HG03575 (cell line): ENCODE results near the gene MARCKSL1.
"Not testable (repeated sequence)": the region's sequence is repeated elsewhere in the genome, so short reads cannot be mapped to it uniquely, and the experiment has no call there.

Source experiments
- ATAC-seq: cut with Tn5 transposase; IDR thresholded peaks from one replicate; pipeline ENCODE4 v1.9.1; 2021; ENCODE audit not compliant: unreplicated experiment, insufficient number of reproducible peaks, low FRiP score; ENCODE audit errors: extremely low read depth

MARCKSL1 gene

GRCh38 chr1:32303358-32303757, 32.7 kb downstream of the MARCKSL1 start:
- ATAC-seq, result no peak

GRCh38 chr1:32299327-32299726, 36.7 kb downstream of the MARCKSL1 start:
- no peak for ATAC-seq

DNA sequence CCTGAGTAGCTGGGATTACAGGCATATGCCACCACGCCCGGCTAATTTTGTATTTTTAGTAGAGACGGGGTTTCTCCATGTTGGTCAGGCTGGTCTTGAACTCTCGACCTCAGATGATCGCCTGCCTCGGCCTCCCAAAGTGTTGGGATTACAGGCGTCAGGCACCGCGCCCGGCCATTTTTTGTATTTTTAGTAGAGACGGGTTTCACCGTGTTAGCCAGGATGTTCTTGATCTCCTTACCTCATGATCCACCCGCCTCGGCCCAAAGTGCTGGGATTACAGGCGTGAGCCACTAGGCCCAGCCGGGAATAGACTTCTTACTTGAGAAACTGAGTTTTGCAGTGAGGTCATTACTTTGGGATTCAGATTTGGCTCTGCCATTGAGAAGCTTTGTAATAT, 37.8 kb downstream of the MARCKSL1 start:
- ATAC-seq, result not testable (repeated sequence)

DNA sequence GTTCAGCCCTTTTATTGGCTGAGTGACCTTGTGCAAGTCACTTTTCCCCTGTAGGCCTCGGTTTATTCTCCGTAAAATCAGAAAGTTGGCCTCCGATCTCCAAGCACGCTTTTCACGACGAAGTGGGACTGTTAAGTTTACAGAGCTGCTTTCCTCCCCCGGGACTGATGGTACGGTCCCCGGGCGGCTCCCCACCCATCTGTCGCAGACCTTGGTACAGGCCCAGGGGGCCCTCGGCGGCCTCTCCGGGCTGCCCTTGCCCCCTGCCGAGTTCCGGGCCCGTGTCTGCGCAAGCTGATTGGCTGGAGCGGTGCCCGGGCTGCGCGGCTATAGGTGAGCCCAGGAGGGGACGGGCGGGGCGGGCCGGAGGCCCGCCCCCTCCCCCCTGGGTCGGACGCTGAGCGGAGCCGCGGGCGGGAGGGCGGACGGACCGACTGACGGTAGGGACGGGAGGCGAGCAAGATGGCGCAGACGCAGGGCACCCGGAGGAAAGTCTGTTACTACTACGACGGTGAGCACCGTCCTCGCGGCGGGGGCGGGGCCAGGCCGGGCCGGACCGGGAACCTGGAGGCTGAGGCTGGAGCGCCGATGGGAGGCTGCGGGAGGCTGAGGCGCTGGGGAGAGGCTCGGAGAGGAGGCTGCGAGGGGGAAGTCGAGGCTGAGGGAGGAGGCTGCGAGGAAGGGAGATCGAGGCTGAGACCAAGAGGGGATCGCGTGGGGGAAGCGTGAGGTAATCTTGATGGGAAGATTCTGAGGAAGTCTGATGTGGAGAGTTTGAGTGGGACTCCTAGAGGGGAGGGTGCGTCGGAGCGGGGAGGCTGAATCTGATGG, 44.1 kb downstream of the MARCKSL1 start, which contains the start of gene HDAC1:
Gene HDAC1 (plus strand): TSS at position 376 of the 831 bp plus-strand sequence. CDS start 87 bp downstream, at position 463.
- ATAC-seq, result no peak

GRCh38 chr1:32291145-32291707, 44.8 kb downstream of the MARCKSL1 start:
- no peak for ATAC-seq

- ATAC-seq, result no peak
Measured at GRCh38 chr1:32289256-32289655, 46.8 kb downstream of the MARCKSL1 start.

GRCh38 chr1:32286763-32287162, 49.3 kb downstream of the MARCKSL1 start:
- ATAC-seq, result no peak

DNA sequence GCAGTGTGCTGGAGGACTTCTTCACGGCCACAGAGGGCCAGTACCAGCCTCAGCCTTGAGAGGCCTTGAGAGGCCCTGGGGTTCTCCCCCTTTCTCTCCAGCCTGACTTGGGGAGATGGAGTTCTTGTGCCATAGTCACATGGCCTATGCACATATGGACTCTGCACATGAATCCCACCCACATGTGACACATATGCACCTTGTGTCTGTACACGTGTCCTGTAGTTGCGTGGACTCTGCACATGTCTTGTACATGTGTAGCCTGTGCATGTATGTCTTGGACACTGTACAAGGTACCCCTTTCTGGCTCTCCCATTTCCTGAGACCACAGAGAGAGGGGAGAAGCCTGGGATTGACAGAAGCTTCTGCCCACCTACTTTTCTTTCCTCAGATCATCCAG, 50.4 kb downstream of the MARCKSL1 start:
- ATAC-seq, result no peak

- ATAC-seq, result not testable (repeated sequence)
Measured at GRCh38 chr1:32284777-32285176, 51.3 kb downstream of the MARCKSL1 start.
